Neural cell (in vitro differentiated cells): Measurements from ENCODE around the gene CYB561A3. TPM values are rescaled to one million over a fixed set of nuclear protein-coding genes. Genes with fewer than 3 reads are reported as not detected.

ENCODE experiments used
- H2AFZ ChIP-seq: fragments of 200-600, 300-800 bp; sonication (generic), shearing (Covaris generic); 2 replicates; pipeline ENCODE4 v1.6.0; 2014; ENCODE audit warnings: low read depth, mild to moderate bottlenecking, antibody characterized with exemption, low read length, moderate library complexity
- H3F3A ChIP-seq: fragments of 200-600 bp; shearing (Covaris generic); 2 replicates; pipeline ENCODE4 v1.6.1; 2016; ENCODE audit warnings: mild to moderate bottlenecking, moderate library complexity, mixed read lengths, antibody characterized with exemption, low read length; ENCODE audit not compliant: insufficient read depth, poor library complexity, severe bottlenecking
- H3K27ac ChIP-seq: fragments of 200-600, 300-800 bp; sonication (generic), shearing (Covaris generic); 2 replicates; pipeline ENCODE4 v1.5.1; 2014; ENCODE audit warnings: mild to moderate bottlenecking, low read length, moderate library complexity
- H3K27me3 ChIP-seq: fragments of 300-800, 200-600 bp; sonication (generic), shearing (Covaris generic); 2 replicates; pipeline ENCODE4 v1.6.0; 2014; ENCODE audit warnings: mild to moderate bottlenecking, low read depth, low read length, moderate library complexity; ENCODE audit not compliant: insufficient read depth
- H3K36me3 ChIP-seq: fragments of 300-800, 200-600 bp; sonication (generic), shearing (Covaris generic); 2 replicates; pipeline ENCODE4 v1.5.1; 2014; ENCODE audit warnings: mild to moderate bottlenecking, antibody characterized with exemption, low read length, moderate library complexity; ENCODE audit not compliant: insufficient read depth
- H3K4me2 ChIP-seq: fragments of 300-800, 200-600 bp; sonication (generic), shearing (Covaris generic); 2 replicates; pipeline ENCODE4 v1.6.0; 2014; ENCODE audit warnings: mild to moderate bottlenecking, low read length
- H3K4me3 ChIP-seq: fragments of 300-800, 200-600 bp; sonication (generic), shearing (Covaris generic); 2 replicates; pipeline ENCODE4 v1.5.1; 2014; ENCODE audit warnings: mild to moderate bottlenecking, low read length, moderate library complexity
- H3K79me2 ChIP-seq: fragments of 200-600 bp; shearing (Covaris generic); replicated peaks from 2 replicates; pipeline ENCODE4 v1.6.0; 2014; ENCODE audit warnings: mild to moderate bottlenecking, low read length, moderate library complexity; ENCODE audit not compliant: insufficient read depth
- H3K9ac ChIP-seq: fragments of 300-800, 200-600 bp; sonication (generic), shearing (Covaris generic); 2 replicates; pipeline ENCODE4 v1.6.1; 2016; ENCODE audit warnings: mild to moderate bottlenecking, low read length, mixed read lengths
- H3K9me2 ChIP-seq: fragments of 200-600 bp; shearing (Covaris generic); 2 replicates; pipeline ENCODE4 v1.6.1; 2016; ENCODE audit warnings: mild to moderate bottlenecking, low read length, mixed read lengths; ENCODE audit not compliant: insufficient read depth
- H3K9me3 ChIP-seq: fragments of 200-600, 300-800 bp; sonication (generic), shearing (Covaris generic); 2 replicates; pipeline ENCODE4 v1.6.1; 2016; ENCODE audit warnings: mild to moderate bottlenecking, mixed run types, low read length, moderate library complexity, mixed read lengths
- H4K20me1 ChIP-seq: fragments of 200-600 bp; shearing (Covaris generic); 2 replicates; pipeline ENCODE4 v1.6.1; 2016; ENCODE audit warnings: mild to moderate bottlenecking, mixed run types; ENCODE audit not compliant: insufficient read depth
- CTCF ChIP-seq: fragments of 450-650 bp; IDR thresholded peaks from 2 replicates; pipeline ENCODE4 v1.5.1; 2014; ENCODE audit warnings: antibody characterized with exemption, mild to moderate bottlenecking, moderate library complexity; ENCODE audit not compliant: poor library complexity, severe bottlenecking
- EP300 ChIP-seq: fragments of 450-650 bp; conservative IDR thresholded peaks from 2 replicates; pipeline ENCODE4 v1.6.1; 2014; ENCODE audit warnings: antibody characterized with exemption, mild to moderate bottlenecking, moderate library complexity; ENCODE audit not compliant: poor library complexity, severe bottlenecking
- EZH2 ChIP-seq: fragments of 200-600, 300-800 bp; shearing (Covaris generic), sonication (generic); IDR thresholded peaks from 2 replicates; pipeline ENCODE4 v1.6.1; 2014; ENCODE audit warnings: antibody characterized with exemption, low read length, borderline replicate concordance, mild to moderate bottlenecking; ENCODE audit not compliant: insufficient read depth, poor library complexity, severe bottlenecking
- MXI1 ChIP-seq: fragments of 450-650 bp; conservative IDR thresholded peaks from 2 replicates; pipeline ENCODE4 v1.6.1; 2014; ENCODE audit warnings: antibody characterized with exemption, mild to moderate bottlenecking; ENCODE audit not compliant: poor library complexity, severe bottlenecking
- POLR2AphosphoS5 ChIP-seq: IDR thresholded peaks from 2 replicates; pipeline ENCODE4 v1.6.1; 2012
- RAD21 ChIP-seq: fragments of 450-650 bp; conservative IDR thresholded peaks from 2 replicates; pipeline ENCODE4 v1.6.1; 2014; ENCODE audit warnings: antibody characterized with exemption, mild to moderate bottlenecking, moderate library complexity
- REST ChIP-seq: IDR thresholded peaks from 2 replicates; pipeline ENCODE4 v1.6.1; 2012; ENCODE audit warnings: borderline replicate concordance
- SMC3 ChIP-seq: fragments of 450-650 bp; conservative IDR thresholded peaks from 2 replicates; pipeline ENCODE4 v1.6.1; 2014; ENCODE audit warnings: antibody characterized with exemption, mild to moderate bottlenecking, moderate library complexity; ENCODE audit not compliant: poor library complexity
- TAF1 ChIP-seq: IDR thresholded peaks from 2 replicates; pipeline ENCODE4 v1.6.1; 2012; ENCODE audit warnings: low read depth
- polyA plus RNA-seq: library from polyadenylated mRNA; depleted of rRNA; stranded (reverse); fragments of >200 nt; gene quantifications from 2 replicates; pipeline ENCODE4 v1.2.3, GENCODE V29; 2014

CYB561A3 gene
- polyA plus RNA-seq, 1 donor from 2014 or later, result 36.3 TPM

GRCh38 chr11:61404103-61404502 is 42.4 kb upstream of the CYB561A3 start:
- H3K4me2 ChIP-seq, result no peak overlapping the region
- H3K36me3 ChIP-seq, result peaks cover 8% of the 10 kb centered on the region
- H4K20me1 ChIP-seq, result no peaks in the 10 kb centered on the region
- no peaks in the 10 kb centered on the region for H3K9me3 ChIP-seq
- no peak for TF ChIP-seq CTCF
- no peak for TF ChIP-seq TAF1
- TF ChIP-seq RAD21, result no peak
- no peak for TF ChIP-seq POLR2AphosphoS5
- TF ChIP-seq REST, result no peak
- TF ChIP-seq EZH2, result no peak
- no peak for TF ChIP-seq EP300
- TF ChIP-seq MXI1, result no peak
- TF ChIP-seq SMC3, result no peak
- H3K79me2 ChIP-seq, result no peaks in the 10 kb centered on the region
- no peak overlapping the region for H3K27ac ChIP-seq
- H3K9ac ChIP-seq, result no peak overlapping the region
- H3K27me3 ChIP-seq, result no peaks in the 10 kb centered on the region
- peaks cover 5% of the 10 kb centered on the region for H3F3A ChIP-seq
- H2AFZ ChIP-seq, result no peak overlapping the region
- no peaks in the 10 kb centered on the region for H3K9me2 ChIP-seq
- H3K4me3 ChIP-seq, result no peak overlapping the region

- Histone ChIP-seq H3K27ac (no peak overlapping the region), H3K79me2 (no peaks in the 10 kb centered on the region), H3K9me2 (no peaks in the 10 kb centered on the region), H2AFZ (no peak overlapping the region), H3K27me3 (no peaks in the 10 kb centered on the region), H3K4me2 (no peak overlapping the region), H4K20me1 (no peaks in the 10 kb centered on the region), H3K4me3 (no peak overlapping the region), H3K9me3 (no peaks in the 10 kb centered on the region), H3K9ac (no peak overlapping the region), H3F3A (peaks cover 5% of the 10 kb centered on the region), H3K36me3 (peaks cover 8% of the 10 kb centered on the region)
- TF ChIP-seq SMC3, result no peak
Observed at GRCh38 chr11:61403658-61404057, 42.0 kb upstream of the CYB561A3 start.

GRCh38 chr11:61401573-61401972 is 39.9 kb upstream of the CYB561A3 start:
- TF ChIP-seq POLR2AphosphoS5, result no peak
- no peak overlapping the region for H3K4me3 ChIP-seq
- H3K36me3 ChIP-seq, result peaks cover 8% of the 10 kb centered on the region
- no peak overlapping the region for H3K27ac ChIP-seq
- H3K9me2 ChIP-seq, result no peaks in the 10 kb centered on the region
- no peaks in the 10 kb centered on the region for H3F3A ChIP-seq
- no peaks in the 10 kb centered on the region for H4K20me1 ChIP-seq
- no peaks in the 10 kb centered on the region for H3K9me3 ChIP-seq
- no peak overlapping the region for H2AFZ ChIP-seq
- H3K27me3 ChIP-seq, result no peaks in the 10 kb centered on the region
- H3K4me2 ChIP-seq, result no peak overlapping the region
- H3K79me2 ChIP-seq, result no peaks in the 10 kb centered on the region
- H3K9ac ChIP-seq, result no peak overlapping the region
